ENCODE measurements around the gene DCBLD1. TPM values are rescaled to one million over a fixed set of nuclear protein-coding genes. Genes with fewer than 3 reads are reported as not detected.

Gene DCBLD1
- total and polyA plus RNA-seq, 2 of the 13 experiments (the other 11 are each of a cell fraction or from before 2014, with no cell fraction given) = 23.2 to 41.5 TPM

DNA sequence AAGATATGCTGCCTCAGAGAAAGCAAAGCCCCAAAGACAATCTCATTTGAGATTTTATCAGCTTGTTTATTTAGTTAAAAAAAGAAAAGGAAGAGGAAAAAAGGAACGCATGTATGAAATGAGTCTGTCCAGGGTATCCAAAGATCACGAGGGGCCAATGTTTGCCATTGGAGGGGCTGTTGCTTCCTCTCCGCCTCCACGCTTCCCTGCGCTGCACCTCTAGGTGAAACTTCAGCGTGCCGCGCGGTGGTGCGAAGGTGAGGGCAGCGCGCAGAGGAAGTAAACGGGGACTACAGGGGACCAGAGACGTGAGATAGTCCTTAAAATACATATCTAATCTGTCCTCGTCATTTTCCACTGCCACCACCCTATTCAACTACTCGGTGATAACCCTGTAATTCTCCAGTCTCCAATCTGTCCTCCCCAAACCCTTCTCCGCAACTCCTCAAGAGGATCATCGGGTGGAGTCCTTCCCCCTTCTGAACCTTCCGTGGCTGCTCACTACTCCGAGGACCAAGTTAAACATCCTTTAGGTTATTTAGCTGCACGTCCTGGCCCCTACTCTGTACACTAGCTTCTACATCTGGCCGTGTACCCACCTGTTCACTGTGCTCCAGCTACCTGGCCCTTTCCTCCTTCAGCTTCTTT lies 1.1 kb upstream of the DCBLD1 start (continued):
- TF ChIP-seq ETV5 (CRISPR knock-in tag; IDR thresholded peaks at IDR 0.05; ENCODE audit: borderline replicate concordance) = peak; percentile 93
- peak; percentile 92 for TF ChIP-seq TBX2 (CRISPR knock-in tag; IDR thresholded peaks at IDR 0.05; ENCODE audit: borderline replicate concordance)
- TF ChIP-seq, protein P1, sequence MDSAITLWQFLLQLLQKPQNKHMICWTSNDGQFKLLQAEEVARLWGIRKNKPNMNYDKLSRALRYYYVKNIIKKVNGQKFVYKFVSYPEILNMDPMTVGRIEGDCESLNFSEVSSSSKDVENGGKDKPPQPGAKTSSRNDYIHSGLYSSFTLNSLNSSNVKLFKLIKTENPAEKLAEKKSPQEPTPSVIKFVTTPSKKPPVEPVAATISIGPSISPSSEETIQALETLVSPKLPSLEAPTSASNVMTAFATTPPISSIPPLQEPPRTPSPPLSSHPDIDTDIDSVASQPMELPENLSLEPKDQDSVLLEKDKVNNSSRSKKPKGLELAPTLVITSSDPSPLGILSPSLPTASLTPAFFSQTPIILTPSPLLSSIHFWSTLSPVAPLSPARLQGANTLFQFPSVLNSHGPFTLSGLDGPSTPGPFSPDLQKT (CRISPR knock-in tag; IDR thresholded peaks at IDR 0.05; ENCODE audit: borderline replicate concordance) = 0 out of 2 replicates have a peak, but pooled peaks have one; percentile 68
- TF ChIP-seq, protein P2, sequence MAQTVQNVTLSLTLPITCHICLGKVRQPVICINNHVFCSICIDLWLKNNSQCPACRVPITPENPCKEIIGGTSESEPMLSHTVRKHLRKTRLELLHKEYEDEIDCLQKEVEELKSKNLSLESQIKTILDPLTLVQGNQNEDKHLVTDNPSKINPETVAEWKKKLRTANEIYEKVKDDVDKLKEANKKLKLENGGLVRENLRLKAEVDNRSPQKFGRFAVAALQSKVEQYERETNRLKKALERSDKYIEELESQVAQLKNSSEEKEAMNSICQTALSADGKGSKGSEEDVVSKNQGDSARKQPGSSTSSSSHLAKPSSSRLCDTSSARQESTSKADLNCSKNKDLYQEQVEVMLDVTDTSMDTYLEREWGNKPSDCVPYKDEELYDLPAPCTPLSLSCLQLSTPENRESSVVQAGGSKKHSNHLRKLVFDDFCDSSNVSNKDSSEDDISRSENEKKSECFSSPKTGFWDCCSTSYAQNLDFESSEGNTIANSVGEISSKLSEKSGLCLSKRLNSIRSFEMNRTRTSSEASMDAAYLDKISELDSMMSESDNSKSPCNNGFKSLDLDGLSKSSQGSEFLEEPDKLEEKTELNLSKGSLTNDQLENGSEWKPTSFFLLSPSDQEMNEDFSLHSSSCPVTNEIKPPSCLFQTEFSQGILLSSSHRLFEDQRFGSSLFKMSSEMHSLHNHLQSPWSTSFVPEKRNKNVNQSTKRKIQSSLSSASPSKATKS (CRISPR knock-in tag; IDR thresholded peaks at IDR 0.05) = no peak
- TF ChIP-seq ARNTL (CRISPR knock-in tag; IDR thresholded peaks at IDR 0.05) = no peak
- TF ChIP-seq SNAPC2 (CRISPR knock-in tag; IDR thresholded peaks at IDR 0.05) = 0 out of 2 replicates have a peak, but pooled peaks have one; percentile 54
- no peak for TF ChIP-seq SNRNP70 (IDR thresholded peaks at IDR 0.05; ENCODE audit: low read depth, low read length)
- peak; percentile 38; the same call in 1 of the 2 replicates for TF ChIP-seq POLR2AphosphoS5 (IDR thresholded peaks at IDR 0.05; ENCODE audit: low read depth, low read length)
- TF ChIP-seq ATAD3A (CRISPR knock-in tag; IDR thresholded peaks at IDR 0.05) = no peak
- peak; percentile 45; the same call in 1 of the 2 replicates for TF ChIP-seq ZNF879 (CRISPR knock-in tag; IDR thresholded peaks at IDR 0.05)
- TF ChIP-seq, protein P3, sequence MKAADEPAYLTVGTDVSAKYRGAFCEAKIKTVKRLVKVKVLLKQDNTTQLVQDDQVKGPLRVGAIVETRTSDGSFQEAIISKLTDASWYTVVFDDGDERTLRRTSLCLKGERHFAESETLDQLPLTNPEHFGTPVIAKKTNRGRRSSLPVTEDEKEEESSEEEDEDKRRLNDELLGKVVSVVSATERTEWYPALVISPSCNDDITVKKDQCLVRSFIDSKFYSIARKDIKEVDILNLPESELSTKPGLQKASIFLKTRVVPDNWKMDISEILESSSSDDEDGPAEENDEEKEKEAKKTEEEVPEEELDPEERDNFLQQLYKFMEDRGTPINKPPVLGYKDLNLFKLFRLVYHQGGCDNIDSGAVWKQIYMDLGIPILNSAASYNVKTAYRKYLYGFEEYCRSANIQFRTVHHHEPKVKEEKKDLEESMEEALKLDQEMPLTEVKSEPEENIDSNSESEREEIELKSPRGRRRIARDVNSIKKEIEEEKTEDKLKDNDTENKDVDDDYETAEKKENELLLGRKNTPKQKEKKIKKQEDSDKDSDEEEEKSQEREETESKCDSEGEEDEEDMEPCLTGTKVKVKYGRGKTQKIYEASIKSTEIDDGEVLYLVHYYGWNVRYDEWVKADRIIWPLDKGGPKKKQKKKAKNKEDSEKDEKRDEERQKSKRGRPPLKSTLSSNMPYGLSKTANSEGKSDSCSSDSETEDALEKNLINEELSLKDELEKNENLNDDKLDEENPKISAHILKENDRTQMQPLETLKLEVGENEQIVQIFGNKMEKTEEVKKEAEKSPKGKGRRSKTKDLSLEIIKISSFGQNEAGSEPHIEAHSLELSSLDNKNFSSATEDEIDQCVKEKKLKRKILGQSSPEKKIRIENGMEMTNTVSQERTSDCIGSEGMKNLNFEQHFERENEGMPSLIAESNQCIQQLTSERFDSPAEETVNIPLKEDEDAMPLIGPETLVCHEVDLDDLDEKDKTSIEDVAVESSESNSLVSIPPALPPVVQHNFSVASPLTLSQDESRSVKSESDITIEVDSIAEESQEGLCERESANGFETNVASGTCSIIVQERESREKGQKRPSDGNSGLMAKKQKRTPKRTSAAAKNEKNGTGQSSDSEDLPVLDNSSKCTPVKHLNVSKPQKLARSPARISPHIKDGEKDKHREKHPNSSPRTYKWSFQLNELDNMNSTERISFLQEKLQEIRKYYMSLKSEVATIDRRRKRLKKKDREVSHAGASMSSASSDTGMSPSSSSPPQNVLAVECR (CRISPR knock-in tag; IDR thresholded peaks at IDR 0.05; ENCODE audit: borderline replicate concordance) = no peak; the same call in 1 of the 2 replicates
- TF ChIP-seq PTBP1 (IDR thresholded peaks at IDR 0.05; ENCODE audit: low read depth, low read length, poor library complexity, severe bottlenecking) = no peak
- TF ChIP-seq NCOA5 (CRISPR knock-in tag; IDR thresholded peaks at IDR 0.05) = no peak
- TF ChIP-seq NAIF1 (CRISPR knock-in tag; IDR thresholded peaks at IDR 0.05; ENCODE audit: borderline replicate concordance) = no peak
- no peak for TF ChIP-seq ZFP1 (CRISPR knock-in tag; IDR thresholded peaks at IDR 0.05)
- TF ChIP-seq ZNF841 (CRISPR knock-in tag; IDR thresholded peaks at IDR 0.05; ENCODE audit: borderline replicate concordance) = no peak
- TF ChIP-seq ZNF496 (CRISPR knock-in tag; IDR thresholded peaks at IDR 0.05; ENCODE audit: insufficient replicate concordance) = no peak
- peak; percentile 89 for TF ChIP-seq HDAC2 (CRISPR knock-in tag; IDR thresholded peaks at IDR 0.05)
- no peak for TF ChIP-seq ZNF121 (CRISPR knock-in tag; IDR thresholded peaks at IDR 0.05)
- peak; percentile 45; the same call in 1 of the 2 replicates for TF ChIP-seq ZNF564 (CRISPR knock-in tag; IDR thresholded peaks at IDR 0.05)
- 0 out of 2 replicates have a peak, but pooled peaks have one; percentile 48 for TF ChIP-seq ZSCAN20 (CRISPR knock-in tag; IDR thresholded peaks at IDR 0.05; ENCODE audit: borderline replicate concordance)
- no peak for TF ChIP-seq TP53 (CRISPR knock-in tag; conservative IDR thresholded peaks at IDR 0.05)
